HG03039 (cell line): Measurements from ENCODE around the gene GAMT.

Source experiments
- ATAC-seq: cut with Tn5 transposase; IDR thresholded peaks from one replicate; pipeline ENCODE4 v1.9.1; 2021; ENCODE audit warnings: mild to moderate bottlenecking, moderate library complexity; ENCODE audit not compliant: unreplicated experiment

GAMT gene

GRCh38 chr19:1366899-1367870 is 34.2 kb downstream of the GAMT start:
- no peak for ATAC-seq

- no peak for ATAC-seq
Measured at GRCh38 chr19:1366296-1366695, 35.0 kb downstream of the GAMT start.

- no peak for ATAC-seq
Measured at GRCh38 chr19:1365319-1366269, 35.7 kb downstream of the GAMT start.

GRCh38 chr19:1364070-1364704 is 37.2 kb downstream of the GAMT start:
- no peak for ATAC-seq

DNA sequence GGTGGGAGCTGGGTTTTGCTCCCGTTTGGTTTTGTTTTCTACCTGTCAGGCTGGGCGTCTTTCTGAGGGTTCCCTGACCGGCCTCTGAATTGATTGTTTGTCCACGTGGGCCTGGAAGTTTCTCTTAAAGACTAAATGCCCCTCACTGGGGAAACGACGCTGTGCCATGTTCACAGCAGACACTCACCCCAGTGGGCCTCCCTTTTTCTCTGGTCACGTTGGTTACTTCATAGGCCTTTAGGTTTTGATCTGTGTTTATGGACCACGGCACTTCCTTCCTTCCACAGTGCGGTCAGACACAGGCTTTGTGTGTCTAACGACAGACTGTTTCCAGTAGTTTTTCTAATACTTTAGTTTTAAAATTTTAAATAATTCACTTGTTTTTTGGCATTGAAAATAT is 37.7 kb downstream of the GAMT start:
- ATAC-seq = no peak

- no peak for ATAC-seq
Measured at GRCh38 chr19:1362387-1363257, 38.7 kb downstream of the GAMT start.

GRCh38 chr19:1361601-1362386 is 39.5 kb downstream of the GAMT start:
- ATAC-seq = no peak

DNA sequence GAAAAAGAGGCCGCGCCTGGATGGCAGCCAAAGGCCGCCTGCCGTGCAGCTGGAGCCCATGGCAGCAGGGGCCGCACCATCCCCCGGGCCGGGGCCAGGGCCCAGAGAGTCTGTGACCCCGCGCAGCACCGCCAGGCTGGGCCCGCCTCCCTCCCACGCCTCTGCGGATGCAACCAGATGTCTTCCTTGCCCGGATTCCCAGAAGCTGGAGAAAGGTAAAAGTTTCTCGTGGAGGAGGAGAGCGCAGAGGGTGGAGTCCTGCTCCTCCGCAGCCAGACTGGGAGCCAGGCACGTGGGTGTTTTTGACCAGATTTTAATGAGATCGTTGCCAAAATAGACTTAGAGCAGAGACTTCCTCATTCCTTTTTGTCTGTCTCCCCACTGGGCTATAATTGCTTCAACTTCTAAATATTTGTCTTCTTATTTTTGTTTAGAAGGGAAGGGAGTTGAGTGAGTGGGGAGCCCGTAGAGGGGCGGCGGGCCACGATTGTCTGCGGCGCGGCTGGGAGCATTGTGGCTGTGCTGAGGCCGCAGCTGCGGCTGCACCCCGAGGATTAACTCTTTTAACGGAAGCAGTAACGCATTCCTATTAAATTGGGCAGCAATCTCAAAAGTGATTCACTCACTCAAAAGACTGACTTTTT is 40.4 kb downstream of the GAMT start:
- ATAC-seq = no peak

GRCh38 chr19:1360126-1360817 is 41.1 kb downstream of the GAMT start:
- no peak for ATAC-seq

DNA sequence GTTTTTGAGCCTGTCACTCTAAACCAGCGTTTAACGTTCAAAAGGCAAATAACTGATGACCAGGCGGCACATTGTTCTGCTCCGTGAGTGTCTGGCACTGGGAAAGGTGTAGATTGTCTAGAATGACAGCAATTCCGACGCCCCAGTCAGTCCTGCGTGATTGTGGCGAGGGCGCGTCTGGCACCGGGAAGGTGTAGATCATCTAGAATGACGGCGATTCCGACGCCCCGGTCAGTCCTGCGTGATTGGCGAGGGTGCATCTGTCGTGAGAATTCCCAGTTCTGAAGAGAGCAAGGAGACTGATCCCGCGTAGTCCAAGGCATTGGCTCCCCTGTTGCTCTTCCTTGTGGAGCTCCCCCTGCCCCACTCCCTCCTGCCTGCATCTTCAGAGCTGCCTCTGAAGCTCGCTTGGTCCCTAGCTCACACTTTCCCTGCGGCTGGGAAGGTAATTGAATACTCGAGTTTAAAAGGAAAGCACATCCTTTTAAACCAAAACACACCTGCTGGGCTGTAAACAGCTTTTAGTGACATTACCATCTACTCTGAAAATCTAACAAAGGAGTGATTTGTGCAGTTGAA is 43.7 kb downstream of the GAMT start:
- no peak for ATAC-seq

DNA sequence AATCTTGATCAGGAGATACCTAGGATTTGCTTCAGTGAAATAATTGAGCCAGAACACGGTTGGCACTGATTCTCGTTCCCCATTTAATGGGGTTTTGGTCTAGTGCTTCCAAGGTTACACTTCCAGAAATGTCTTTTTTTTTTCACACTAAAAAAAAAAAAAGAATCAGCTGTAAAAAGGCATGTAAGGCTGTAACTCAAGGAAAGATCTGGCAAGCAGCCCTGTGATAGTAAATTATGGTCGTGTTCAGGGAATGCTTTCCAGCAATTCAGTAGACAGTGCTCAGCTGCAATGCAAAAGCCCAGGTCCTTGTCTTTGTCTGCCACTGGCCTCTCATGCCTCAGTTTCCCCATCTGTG is 44.9 kb downstream of the GAMT start:
- ATAC-seq = no peak

- ATAC-seq = no peak
Measured at GRCh38 chr19:1355568-1356507, 45.5 kb downstream of the GAMT start.

DNA sequence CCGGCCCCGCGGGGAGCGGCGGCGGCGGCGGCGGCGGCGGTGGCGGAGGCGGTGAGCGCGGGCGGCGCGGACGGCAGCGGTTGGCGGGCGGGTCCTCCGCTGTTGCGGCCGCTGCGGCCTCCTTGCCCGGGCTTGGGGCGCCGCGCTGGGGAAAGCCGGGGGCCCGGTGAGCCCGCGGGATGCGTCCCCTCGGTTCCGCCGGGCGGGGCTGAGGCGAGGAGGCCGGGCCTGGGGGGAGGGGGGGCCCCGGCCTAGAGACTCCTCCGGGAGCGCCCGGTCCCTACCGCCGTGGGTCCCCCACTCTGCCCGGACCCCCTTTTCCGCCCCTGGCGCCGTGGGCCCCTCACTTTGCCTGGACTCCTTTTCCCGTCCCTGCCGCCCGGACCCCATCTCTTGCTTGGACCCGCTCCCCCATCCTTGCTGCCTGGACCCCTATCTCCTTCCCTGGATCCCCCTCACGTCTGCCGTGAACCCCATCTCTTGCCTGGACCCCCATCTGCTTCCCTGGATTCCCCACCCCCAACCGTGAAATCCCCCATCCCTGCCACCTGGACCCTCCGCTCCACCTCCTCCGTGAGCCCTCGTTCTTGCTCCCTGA is 46.3 kb downstream of the GAMT start:
- ATAC-seq = no peak

GRCh38 chr19:1353144-1353543 is 48.2 kb downstream of the GAMT start:
- ATAC-seq = no peak

- no peak for ATAC-seq
Measured at GRCh38 chr19:1351381-1351851, 49.9 kb downstream of the GAMT start.

GRCh38 chr19:1350867-1351266 is 50.5 kb downstream of the GAMT start:
- ATAC-seq = no peak
